NCI-H128 (cell line): ENCODE data around the gene PODNL1.

Experiments used
- DNase-seq: peaks from one replicate; lab custom pipeline; 2025; ENCODE audit not compliant: unreplicated experiment; lab: John Stamatoyannopoulos, UW

Gene PODNL1, protein sequence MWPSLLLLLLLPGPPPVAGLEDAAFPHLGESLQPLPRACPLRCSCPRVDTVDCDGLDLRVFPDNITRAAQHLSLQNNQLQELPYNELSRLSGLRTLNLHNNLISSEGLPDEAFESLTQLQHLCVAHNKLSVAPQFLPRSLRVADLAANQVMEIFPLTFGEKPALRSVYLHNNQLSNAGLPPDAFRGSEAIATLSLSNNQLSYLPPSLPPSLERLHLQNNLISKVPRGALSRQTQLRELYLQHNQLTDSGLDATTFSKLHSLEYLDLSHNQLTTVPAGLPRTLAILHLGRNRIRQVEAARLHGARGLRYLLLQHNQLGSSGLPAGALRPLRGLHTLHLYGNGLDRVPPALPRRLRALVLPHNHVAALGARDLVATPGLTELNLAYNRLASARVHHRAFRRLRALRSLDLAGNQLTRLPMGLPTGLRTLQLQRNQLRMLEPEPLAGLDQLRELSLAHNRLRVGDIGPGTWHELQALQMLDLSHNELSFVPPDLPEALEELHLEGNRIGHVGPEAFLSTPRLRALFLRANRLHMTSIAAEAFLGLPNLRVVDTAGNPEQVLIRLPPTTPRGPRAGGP

DNA sequence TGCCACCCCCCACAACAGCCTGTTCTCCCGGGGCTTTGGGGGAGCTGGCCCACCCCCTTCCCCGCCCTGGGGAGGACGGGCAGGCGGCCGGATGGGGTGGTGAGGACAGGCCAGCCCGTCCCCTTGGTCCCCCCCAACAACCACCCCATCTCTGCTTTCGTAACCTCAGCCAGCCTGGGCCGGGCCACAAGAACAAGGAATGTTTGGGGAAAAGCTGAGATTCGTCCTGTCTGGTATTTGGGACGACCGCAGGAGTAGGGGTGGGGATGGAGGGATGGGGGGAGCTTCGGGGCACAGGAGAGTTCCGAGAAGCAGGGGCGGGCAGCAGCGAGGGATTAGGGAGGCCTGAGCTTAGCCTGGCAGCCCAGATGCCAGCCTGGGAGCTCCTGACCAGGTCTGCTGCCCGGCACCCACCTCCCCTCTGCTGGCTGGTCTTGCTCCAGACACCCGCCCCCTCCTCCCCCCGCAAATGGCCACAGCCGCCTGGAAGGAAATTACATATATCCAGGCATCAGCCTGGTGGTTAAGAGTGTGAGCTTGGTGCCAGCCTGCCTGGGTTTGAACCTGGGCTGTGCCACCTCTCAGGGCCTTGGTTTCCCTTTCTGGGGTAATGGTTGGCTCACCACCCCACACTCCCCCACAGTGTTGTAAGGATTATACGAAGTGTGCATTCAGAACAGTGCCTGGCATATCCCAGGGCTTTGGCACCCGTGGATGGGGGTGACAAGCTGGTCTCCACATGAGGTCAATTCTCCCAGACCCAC is at the start of gene PODNL1:
Gene PODNL1 (minus strand): TSS at position 117 of the 764 bp plus-strand sequence. CDS start 236 bp downstream, outside the sequence.
- no peak for DNase-seq

DNA sequence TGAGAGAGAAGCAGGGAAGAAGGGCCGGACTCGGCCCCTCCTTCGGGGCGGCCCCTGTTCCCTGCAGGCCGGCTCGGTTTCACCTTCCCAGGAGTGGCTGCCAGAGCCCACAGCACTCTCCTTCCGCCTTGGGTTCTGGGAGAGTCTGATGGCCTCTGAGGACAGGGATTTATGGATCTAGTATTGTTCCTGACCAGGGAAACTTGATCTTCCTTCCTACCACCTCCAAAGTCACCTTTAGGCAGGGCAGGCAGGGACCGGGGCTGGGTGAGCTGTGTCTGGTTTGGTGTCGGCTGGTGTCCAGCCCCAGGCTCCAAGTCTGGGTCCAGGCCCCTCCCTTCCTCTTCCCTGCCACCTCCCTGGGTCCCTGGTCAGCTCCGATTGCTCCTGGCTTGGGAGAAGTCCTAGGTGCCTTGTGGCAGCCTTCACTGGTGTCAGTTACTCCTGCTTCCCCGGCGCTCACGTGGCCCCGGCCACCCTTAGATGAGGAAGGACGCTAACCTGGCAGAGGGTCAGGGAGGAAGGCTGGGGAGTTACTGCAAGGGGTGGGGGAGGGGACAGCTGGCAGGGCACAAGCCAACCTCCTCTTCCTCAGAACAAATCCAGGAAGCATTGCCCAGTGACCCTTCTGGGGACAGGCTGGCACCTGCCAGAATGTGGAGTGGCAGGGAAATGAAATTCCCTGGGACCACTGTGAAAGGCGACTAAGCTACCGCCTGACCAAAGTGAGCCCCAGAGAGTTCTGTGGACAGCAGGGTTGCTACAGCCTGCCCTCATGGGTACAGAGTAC is 49.1 kb upstream of the PODNL1 start:
- no peak for DNase-seq

DNA sequence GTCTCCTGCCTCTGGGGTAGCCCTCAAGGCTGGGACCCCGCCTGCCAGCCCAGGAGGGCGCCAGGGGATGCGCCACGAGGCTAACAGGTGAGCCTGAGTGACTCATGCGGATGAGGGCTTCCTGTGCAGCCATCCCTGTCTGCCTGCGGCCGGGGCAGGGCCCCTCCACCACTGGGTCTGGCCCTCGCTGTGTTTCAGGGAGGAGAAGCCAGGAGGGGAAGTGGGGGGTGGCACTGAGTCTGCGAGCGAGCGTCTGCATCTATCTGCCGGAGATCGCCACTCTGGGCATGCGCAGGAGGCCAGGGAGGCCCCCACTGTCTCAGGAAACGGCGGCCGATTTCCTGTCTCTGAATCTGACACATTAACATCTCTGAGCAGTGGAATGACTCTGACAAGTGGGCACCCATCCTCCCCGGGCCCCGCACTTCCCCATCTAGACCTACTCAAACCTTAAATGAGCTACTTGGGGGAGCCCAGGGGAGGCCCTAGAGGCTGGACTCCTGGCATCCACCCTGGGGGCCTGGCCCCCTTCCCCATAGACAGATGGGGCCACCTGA is 48.2 kb upstream of the PODNL1 start:
- peak; percentile 53 for DNase-seq

DNA sequence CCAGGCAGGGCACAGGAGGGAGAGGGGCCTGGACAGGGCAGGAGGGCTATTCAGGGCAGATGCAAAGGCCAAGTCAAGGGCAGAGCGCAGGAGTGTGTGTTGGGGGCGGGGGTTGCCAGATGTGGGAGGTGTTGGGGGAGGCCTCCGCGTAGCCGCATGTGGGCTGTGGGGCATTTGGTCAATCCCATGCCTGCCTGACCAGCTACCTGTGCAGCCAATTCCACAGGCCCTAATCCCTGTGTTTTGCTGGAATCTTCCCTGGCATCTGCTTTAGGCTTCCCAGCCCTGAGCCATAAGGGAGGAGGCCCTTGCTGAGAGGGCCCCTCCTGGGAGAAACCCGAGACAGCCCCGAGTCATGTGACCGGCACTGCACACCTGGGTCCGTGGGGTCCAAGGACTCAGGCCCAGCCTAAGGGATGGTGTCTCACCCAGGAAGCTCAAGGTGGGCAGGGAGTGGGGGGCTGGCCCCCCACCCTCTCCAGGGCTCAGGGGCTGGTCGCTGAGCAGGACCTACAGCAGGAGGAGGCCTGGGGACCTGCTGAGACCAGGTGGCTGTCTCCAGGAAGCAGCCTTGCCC is 47.6 kb upstream of the PODNL1 start:
- peak; percentile 40 for DNase-seq

DNA sequence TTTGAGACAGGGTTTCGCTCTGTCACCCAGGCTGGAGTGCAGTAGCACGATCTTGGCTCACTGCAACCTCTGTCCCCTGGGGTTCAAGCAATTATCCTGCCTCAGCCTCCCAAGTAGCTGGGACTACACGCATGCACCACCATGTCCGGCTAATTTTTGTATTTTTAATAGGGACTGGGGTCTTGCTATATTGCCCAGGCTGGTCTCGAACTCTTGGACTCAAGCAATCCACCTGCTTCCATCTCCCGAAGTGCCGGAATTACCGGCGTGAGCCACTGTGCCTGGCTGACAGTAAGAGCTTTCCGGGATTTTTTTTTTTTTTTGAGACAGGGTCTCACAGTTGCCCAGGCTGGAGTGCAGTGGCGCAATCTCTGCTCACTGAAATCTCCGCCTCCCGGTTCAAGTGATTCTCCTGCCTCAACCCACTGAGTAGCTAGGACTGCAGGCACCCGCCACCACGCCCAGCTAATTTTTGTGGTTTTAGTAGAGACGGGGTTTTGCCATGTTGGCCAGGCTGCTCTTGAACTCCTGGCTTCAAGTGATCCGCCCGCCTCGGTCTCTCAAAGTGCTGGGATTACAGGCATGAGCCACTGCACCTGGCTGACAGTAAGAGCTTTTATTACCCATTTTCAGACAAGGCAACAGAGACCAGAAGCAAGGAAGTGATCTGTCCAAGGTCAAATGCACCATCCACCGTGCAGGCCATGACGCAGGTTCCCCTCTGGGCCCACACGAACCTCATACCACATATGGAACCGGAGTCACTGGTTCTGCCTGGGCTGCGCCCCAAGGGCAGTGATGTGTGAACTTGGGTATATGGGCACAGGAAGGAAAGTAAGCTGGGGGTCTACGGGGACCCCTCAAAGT is 46.9 kb upstream of the PODNL1 start:
- no peak for DNase-seq

DNA sequence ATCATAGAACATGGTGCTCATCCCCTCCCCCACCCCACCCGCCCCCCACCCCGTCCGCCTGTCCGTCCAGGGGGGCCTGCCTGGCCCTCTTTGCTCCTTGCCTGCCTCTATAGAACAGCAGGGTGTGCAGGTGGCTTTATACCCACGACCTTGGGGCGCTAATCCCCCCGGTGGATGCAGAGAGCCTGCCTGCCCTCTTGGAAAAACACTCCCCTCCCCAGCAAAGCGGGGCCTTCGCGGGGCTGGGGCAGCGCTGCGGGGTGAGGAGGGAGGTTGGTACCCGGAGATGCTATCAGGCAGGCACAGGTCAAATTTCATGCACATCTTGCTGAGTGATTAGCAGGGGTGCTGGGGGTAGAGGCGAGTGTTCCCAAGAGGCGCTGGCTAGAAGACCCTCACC is 46.0 kb upstream of the PODNL1 start:
- no peak for DNase-seq

DNA sequence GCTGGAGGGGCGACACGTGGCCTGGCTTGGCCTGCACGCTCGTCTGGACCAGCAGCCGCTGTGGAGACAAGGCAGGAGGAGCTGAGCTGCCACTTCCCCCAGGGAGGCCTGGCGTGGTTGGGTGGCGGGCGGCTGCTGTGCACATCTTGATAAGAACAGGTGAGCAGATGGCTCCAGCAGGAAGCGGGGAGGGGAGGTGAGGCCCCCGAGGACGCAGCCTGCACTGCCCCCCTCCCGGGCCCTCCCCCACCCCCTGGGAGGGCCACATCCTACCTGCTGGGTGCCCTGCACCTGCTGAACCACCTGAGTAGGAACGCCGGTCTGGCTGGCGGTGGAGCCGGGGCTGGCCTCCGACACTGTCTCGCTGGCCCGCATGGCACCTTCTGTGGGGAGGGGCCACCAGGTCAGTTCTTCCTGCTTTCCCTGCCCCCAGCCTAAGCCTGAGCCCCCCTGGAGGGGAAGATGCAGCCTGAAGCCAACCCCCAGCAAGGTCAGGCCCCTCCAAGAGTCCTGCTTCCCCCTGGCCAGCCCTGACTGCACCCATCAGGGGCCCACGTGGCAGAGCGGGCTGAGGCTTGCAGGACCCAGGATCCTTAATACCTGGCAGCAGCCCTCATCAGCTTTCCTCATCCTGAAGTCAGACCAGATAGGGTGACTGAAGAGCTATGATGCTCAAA is 45.1 kb upstream of the PODNL1 start:
- no peak for DNase-seq

DNA sequence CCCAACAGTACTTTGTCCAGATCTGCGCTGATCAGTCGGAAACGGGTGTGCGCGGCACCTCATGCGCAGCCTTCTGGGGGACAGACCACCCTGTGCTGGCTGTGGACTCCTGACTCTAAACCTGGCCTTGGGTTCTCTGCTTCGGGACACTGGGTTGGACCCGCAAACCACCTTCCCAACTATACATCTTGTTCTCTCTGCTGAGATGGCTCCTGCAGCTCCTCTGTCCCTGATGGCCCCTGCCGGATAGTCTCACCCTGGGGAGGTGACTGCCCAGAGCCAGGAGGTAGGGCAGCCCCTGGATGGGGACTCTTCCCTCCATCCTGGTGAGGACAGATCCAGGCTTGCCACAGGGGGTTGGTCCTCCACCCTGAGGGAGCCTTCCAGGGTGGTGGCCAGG is 44.6 kb upstream of the PODNL1 start:
- no peak for DNase-seq

DNA sequence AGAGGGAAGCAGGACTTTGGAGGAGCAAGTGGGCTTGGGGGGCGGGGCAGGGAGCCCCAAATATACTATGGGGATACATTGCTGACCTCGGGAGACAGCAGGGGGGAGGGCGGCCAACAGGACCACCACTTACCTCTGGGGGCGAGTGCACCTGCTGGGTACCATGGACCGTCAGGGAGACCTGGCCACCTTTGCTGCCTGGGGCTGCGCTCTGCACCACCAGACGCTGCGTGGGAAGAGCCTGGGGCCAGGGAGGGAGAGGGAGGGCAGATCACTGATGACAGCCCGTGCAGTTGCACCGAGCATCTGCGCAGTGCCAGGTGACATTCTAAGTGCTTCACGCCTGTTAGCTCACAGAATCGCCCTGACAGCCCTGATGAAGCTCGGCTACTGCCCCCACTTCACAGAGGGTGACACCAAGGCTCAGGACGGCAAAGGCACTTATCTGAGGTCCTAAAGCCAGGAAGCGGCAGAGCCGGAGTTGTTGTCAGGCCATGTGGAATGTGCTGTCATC is 43.8 kb upstream of the PODNL1 start:
- DNase-seq = no peak

DNA sequence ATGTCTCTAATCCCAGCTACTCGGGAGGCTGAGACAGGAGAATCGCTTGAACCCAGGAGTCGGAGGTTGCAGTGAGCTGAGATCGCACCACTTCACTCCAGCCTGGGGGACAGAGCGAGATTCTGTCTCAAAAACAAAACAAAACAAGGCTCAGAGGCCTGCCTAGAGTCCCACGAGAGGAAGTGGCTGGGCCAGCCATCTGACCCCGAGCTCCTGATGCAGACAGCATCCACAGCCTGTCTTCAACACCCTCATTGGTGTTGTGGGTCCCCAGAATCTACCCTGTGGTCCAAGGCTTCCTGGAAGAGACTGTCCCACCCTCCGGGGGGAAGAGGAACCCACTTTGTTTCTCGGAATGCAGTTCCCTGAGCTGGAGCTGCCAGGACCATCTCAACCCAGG is 43.2 kb upstream of the PODNL1 start:
- DNase-seq = no peak

DNA sequence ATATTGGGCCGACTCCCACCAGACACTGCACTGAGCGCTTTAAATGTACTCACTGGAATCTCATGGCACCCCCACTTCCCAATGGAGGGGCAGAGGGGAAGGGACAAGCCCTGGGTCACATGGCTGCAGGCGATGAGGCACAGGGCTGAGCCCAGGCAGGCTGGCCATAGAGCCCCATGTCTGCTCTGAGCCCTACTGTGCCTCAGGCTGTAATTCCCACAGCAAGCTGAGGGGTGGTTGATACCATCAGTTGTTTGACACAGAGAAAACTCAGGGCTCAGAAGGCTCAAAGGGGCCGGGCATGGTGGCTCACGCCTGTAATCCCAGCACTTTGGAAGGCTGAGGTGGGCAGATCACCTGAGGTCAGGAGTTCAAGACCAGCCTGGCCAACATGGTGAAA is 42.8 kb upstream of the PODNL1 start:
- no peak for DNase-seq

DNA sequence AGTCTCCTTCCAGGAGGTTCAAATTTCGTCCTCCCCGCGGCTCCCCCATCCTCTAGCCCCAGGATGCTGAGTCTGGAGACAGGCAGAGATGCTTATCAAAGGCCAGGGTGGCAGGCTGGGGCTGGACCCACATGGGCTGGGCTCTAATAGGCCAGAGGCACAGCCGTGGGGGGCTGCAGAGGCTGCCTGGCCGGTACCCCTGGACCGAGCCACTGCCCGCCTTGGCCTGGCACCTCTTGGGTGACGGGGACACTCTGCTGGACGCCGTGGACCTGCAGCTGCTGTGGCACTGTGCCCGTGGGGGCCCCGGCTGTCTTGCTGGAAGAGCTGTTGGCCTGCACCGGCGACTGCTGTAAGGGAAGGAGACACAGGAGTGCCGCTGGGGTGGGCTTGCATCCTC is 42.1 kb upstream of the PODNL1 start:
- no peak for DNase-seq

DNA sequence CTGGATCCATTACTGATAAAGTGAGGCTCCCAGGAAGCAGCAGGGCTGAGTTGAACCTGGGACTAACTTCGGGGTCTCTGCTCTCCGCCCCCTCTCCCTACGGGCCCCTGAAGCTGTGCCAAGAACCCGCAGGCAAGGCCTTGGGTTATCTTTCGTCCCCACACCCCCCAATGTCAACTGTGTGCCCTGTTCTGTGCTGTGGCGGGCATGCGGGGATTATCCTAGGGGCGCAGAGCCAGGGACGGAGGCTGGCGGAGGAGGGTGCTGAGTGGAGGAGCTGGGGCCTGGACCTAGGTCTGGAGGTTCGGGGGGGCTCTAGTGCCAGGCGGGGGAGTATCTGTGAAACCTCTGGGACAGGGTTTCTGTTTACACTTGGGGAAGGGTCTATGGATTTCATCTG is 41.5 kb upstream of the PODNL1 start:
- DNase-seq = no peak

DNA sequence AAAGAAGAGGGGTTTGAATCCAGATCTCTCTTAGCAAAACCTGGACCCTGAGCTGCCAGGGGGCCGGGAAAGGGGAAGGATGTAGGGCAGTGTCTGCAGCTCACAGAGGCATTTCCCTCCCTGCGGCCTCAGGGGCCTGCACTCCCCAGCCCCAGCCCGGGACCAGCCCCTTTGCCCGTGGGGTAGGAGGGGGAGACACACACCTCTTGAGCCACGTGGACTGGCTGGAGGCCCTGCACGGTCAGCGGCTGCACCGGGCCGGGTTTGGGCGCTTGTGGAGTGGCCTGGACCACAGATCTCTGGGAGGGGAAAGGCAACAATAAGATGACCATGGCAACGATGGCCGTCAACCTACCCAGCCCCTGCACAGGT is 41.0 kb upstream of the PODNL1 start:
- no peak for DNase-seq

DNA sequence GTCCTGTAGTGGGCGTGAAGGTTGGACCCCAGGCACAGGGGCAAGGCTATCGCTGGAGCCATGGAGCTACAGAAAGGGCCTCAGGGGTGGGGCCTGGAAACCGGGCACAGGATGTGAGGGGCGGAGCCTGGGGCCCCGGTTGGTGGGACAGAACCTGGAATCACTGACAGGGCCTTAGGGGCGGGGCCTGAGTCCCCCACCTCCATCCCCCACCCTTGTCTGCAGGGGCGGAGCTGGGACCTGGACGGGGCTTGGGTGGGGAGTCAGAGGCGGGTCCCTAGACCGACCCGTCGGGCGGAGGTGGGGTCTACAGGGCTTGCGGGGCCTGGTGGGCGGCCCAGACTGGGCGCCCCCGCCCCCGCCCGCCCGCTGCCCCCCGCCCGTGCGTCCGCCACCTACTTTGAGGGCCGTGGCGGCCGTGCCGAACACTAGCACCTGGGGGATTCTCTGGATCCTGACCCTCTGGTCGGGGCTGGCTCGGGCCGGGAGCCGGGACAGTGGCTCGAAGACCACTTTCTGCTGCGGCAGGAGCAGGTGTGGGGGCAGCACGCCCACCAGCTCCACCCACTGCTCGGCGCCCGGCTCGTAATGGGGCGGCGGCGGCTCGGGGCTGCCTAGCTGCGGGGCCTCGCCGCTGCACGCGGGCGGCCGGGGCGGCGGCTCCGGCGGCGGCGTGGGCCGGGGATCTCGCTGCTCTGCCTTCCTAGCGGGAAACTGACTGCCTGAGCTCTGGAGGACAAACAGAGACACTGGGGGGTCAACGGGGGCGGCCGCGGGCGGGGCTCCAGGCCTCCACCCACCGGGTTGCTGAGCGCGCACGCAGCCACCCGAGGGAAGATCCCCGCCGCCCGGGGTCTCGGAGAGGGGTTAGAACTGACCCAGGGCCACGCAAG is 40.4 kb upstream of the PODNL1 start:
- DNase-seq = no peak

DNA sequence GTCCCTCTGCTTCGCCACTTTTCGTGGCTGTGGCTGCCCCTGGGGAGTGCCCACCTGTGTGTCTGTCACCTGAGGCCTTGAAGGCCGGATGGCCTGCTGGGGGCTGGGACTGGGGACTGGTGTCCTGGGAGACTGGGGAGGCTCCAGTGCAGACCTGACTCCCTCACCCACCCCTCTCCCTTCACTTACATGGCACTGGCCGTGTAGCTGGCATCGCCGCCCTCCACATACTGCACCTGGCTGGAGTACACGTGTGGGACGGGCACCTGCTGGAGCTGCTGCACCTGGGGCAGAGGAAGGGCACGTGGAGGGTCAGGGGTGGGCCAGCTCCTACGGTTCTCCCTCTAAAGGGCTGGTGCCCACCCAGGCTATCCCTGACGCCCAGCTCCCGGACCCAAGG is 39.6 kb upstream of the PODNL1 start:
- no peak for DNase-seq

DNA sequence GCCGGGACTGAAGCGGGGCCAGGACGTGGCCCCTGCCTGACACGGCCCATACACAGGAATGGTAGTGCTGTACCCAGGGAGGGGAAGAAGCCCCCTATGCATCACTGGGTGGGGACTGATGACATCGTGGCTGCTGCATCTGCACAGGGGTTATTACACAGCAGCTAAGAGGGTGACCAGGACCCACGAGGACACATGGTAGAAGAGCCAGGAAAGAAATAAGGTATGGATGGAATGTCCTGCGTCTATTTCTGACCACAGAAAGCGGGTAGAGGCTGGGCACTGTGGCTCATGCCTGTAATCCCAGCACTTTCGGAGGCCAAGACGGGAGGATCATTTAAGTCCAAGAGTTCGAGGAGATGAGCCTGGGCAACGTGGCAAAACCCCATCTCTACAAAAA is 38.2 kb upstream of the PODNL1 start:
- no peak for DNase-seq

DNA sequence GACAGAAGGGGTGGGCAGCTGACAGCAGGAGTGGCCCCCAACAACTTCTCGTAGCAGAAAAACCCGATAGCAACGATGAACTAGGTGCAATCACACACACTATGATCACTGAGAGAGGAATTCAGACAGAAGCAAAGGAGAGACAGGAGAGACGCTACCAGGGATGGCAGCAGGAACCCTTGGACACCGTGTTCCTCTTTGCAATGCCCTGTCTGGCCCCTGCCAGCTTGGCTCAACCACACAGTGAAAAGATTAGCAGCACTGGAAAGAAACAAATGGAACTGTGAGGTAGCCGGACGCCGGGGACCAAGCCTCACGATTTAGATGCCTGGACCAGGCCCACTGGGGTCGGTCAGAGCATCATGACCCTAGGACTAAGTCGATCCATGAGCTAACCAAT is 37.7 kb upstream of the PODNL1 start:
- no peak for DNase-seq
